ENCODE results near the gene PARL.

DNA sequence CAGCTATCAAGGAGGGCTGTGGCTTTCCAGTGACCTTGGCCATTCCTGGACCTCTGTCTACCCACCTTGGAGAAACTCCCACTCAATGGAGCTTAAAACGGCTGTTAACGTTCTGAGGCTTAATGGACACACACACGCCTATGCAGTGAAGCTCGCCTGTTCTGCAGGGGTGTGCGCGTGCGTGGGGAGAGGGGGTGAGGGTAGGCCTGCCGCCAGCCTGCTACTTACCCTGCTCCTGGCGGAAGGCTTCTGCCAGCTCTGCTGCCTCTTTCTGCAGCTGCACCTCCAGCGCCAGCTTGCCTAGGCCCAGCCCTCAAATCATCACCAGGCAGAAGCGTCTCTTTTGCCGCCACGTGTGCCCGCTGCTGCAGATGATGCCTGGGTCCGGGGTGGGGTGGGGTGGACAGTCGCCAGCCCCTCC lies 23.2 kb upstream of the PARL start:
- TF ChIP-seq EZH2 (IDR thresholded peaks at IDR 0.05) (no peak), POLR2AphosphoS5 (IDR thresholded peaks at IDR 0.05; ENCODE audit: borderline replicate concordance, low read depth, low read length) (no peak)
